Measurements from ENCODE around the gene MLF1.
"Not testable (repeated sequence)": the region's sequence is repeated elsewhere in the genome, so short reads cannot be mapped to it uniquely, and the experiment has no call there.

The MLF1 gene, protein sequence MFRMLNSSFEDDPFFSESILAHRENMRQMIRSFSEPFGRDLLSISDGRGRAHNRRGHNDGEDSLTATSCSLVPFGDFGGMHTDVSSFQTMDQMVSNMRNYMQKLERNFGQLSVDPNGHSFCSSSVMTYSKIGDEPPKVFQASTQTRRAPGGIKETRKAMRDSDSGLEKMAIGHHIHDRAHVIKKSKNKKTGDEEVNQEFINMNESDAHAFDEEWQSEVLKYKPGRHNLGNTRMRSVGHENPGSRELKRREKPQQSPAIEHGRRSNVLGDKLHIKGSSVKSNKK

DNA sequence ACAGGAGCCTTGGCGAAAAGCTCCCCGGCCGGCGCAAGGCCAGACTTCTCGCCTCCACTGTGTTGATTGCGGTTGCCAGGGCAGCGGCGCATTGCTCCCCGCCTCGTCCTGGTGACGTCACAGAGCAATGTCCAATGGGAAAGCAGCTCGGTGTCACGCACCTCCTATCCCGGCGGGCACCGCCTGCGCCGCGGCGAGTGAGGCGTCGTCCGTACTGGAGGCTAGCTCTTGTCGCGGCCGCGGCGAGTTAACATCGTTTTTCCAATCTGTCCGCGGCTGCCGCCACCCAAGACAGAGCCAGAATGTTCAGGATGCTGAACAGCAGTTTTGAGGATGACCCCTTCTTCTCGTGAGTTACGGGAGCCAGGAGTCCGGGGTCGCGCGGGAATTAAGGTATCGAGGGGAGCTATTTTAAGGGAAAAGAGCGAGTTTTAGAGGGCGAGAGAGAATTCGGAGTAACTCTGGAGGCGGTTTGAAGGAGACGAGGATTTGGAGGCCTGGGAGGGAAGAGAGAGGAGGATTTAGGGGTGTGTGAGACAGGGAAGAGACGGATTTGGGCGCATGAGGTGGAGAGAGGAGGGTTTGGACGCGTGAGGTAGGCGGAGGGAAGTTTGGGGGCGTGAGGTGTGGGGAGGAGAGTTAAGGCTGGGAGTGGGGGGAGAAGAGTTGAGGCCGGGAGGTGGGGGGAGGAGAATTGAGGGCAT, at the start of gene MLF1:
TSS of gene MLF1 (plus strand) at position 196 of the 704 bp plus-strand sequence. CDS start at position 303, 107 bp downstream.
- no peak for DNase-seq

DNA sequence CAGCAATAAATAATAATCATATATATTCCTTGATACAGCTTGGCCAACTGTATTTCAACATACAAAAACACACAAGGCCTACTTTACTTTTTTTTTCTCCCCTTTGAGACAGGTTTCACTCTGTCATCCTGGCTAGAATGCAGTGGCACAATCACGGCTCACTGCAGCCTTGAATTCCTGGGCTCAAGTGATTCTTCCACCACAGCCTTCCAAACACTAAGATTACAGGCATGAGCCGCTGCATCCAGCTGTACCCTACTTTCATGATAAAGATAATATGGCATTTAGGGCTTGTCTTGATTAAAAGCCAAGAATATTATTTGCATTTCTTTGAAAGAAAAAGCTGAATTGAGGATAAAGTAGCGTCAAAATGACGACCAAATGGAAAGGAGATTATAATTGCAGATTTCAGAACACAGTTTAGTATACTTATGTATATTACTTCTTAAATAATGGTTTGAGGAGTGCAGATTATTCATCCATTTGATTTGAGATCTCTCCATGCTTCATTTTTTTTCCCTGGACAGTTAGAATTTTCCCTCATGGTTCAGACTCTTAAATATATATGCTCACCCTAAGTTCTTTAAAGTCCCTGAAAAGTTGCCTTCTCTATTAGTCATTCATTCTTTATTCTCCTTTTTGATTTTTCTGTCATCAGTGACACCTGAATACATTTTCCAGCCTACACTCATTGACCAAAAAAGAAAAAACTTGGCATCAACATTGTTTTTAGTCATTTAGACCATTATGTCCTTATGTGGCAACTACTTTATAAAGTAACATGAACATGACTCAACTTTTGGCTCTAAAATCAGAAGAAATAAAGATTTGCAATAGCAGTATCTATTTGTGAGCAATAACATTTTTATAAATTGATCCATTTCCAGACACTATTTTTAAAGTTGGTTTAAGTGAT, 48.5 kb upstream of the MLF1 start:
- no peak for DNase-seq

DNA sequence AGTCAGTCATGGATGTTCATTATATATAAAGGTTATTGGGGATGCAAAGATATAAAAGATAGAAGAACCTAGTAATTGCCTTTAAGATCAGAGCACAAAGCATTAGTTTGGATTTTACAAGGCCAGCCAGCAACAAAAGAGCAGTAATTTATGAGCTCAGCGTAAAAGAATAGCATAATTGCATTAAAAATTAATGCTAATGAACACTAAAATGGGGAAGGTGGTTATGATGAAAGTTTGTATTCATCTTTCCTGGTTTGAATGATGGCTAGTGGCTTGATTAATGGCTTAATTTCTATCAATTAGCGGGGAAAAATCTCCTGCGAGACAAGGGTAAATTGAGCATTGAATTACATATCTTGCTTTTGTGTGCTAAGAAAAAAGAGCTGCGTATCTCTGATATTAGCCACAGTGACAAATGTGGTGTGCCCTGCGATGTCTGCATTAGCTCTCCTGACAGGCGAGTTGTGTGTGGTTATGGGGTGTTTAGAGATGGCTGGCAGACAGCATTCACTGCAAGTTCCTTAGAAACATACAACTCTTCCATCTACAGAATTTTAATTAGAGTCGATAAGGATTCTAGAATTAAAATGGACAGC, 42.8 kb upstream of the MLF1 start:
- no peak for DNase-seq

DNA sequence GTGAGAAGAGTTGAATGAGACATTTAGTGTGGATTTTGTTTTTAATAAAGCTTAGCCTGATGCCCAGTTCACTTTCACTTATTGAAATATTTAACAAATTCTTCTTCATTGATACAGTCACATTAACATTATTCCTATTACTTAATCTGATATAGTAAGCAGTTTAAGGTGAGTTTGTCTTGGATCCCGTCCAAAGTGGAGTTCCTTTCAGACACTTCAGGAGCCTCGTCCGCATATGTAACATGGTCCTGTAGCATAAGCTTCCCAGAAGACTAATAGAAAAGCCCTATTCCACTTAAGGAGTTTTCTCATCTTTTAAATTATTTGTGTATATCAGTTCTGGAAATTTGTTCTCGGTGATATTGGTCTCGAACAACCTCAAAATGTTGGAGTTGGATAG, 39.7 kb upstream of the MLF1 start:
- DNase-seq = no peak

DNA sequence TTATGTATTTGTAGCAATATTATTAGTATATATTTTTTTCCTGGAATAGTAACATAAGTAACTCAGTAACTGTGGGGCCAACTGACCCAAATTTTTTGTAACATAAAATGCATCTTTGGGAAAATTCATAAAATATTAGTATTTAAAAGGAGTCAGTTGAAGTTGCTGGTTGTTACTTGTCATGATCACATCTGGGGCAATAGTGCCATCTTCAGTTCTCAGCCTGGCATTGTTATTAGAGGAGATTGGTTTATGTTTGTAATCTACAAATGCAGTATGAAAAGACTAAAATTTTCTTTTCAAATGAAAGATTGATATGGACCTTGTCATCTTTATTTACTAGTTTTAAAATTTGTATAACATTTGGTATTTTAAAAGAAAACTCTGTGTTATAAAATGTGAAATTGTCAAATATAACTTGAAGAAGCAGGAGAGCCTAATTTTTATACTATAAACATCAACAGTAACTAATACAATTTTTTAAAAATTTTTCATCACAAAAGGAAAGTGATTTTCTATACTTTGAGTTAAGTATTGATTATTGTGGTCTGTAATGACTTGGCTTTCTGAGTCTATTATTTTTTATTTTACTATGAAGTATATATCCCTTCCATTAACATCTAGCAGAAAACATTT, 38.8 kb upstream of the MLF1 start:
- DNase-seq = no peak

DNA sequence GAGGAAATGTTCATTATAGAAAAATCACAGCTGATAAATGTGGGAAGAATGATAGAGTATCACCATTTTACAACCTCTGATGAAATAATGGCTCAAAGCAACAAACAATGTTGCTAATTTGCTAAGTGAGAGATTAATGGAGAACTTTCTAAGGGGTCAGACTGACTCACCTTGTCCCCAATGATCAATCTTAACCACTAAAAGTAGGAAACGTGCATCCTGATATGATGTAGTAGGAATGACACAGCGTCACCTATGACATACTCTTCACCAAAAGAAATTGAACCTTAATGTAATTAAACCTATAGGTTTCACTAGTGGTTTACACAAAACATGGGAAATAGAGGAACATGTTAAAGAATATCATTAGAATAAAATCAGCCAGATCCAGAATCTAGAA, 35.1 kb upstream of the MLF1 start:
- no peak for DNase-seq

DNA sequence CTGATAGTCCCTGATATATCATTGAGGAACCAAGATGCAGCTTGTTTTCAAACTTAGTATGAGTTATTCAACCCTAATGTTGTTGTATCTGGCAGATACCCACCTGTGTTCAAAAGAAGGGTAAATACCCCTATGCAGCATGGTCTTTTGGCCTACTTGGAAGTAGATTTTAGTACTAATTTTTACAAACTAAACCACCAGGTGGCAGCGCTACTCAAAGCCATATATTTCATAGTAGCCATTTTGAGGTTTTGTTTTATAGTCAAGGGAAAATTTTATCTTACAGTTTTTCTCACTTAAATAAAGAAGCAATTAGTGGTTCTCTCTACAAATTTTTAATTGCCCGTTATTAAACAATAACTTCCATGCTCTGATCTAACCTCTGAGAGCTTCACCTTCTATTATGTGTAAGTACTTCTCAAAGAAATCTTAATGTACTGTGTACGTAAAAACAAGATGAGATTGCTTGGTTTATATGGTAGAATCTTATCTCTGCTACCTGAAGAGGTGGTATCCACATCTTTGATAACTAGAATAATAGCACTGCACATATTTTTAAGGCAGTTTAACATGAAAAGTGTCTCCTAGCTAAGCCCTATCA, 31.5 kb upstream of the MLF1 start:
- DNase-seq = no peak

DNA sequence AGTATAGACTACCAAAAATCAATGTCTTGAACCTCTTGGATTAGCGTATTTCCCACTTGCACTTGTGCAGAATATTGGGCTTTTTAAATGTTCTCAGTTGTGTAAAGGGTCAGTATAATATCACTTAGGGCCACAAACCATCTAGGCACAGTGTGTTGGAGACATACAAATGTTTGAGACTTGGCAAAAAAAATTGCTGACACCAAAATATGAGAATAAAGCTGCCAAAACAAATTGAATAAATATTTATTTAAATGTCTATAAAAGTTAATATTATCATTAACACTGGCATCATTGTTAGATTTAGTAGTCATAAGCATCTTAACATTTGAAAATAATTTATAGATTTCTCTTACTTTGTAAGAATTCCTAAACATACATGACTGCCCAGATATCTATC, 30.9 kb upstream of the MLF1 start:
- no peak for DNase-seq

DNA sequence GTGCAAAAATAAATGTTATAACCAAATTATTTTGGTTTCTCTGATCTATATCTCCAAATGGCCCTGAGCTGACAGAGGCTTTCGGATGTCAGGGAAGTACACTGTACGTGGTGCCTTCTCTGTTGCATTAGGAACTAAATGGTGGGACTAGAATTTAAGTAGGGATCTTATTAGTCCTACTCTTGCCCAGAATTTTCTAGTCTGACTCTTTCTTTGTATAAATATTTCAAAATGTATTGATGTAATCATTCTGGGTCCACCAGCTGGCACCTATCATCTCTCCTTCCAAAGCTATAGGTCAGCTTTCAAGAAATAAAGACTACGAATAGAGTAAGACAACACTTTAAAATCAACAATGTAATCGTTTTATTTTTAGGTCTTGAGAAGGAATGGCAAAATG, 22.3 kb upstream of the MLF1 start:
- DNase-seq = no peak

DNA sequence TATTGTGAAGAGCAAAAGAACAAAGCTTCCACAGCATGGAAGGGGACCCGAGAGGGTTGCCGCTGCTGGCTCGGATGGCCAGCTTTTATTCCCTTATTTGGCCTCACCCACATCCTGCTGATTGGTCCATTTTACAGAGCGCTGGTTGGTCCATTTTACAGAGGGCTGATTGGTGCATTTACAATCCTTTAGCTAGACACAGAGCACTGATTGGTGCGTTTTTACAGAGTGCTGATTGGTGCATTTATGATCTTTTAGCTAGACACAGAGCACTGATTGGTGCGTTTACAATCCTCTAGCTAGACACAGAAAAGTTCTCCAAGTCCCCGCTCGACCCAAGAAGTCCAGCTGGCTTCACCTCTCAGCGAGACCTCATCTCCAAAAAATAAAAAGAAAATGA, 21.1 kb upstream of the MLF1 start:
- DNase-seq = not testable (repeated sequence)

DNA sequence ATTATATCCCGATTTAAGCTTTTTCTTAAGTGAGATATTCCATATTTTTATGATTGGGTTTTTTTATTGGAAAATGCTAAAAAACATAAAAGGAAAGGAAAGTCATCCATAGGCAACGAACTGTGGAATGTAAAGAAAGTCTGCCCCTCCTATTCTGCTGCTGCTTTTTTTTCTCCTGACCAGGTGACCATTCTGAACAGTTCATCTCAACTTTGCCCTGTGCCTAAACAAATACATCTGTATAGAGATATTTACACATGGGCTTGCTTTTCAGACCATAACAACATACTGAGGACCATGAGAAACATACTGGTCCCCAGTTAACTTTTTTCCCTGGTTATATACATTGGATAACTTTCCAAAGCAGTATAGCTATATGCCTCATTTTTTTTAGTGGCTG, 18.9 kb upstream of the MLF1 start:
- DNase-seq = no peak

DNA sequence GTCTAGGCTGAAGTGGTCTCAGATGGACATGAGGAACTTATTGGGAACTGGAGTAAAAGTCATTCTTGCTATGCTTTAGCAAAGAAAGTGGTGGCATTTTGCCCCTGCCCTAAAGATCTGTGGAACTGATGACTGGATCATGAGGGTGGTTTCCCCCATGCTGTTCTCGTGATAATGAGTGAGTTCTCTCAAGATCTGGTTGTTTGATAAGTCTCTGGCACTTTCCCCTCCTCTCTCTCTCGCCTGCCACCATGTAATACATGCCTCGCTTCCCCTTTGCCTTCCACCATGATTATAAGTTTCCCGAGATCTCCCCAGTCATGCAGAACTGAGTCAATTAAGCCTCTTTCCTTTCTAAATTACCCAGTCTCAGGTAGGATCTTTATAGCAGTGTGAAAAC, 11.5 kb upstream of the MLF1 start:
- no peak for DNase-seq

DNA sequence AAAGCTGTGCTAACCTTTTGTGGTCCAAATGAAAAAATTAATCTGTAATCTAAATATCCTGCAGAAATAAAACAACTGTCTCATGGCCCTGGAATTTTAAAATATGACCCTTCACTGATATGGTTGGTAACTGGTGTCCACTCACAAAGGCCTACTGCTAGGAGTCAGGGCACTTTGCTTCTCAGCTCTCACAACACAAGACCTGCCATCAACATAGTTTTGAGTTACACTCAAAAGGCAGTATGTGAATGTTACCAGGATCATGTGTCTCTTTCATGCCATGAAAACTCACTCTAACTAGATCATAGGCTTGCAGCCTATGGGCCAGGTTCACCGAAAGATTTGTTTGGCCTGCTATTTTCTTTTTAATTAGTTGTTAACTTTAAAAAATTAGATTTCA, 10.0 kb upstream of the MLF1 start:
- no peak for DNase-seq

DNA sequence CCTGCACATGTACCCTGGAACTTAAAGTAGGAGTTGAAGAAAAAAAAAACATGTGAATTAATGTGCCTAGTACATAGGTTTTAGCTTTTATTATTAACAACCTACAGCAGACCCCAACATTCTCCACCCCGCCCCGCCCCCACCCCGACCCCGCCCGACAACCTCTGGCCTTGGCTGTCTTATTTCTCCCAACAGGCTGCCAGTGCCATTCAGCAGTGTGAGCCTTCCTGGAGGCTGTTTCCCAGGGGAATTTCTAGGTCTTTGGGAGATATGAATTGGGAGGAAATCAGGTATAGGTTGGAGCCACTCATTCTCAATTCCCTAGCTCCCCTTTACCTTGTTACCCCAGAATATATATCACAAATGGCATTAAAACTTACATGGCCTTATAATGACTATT, 8.3 kb upstream of the MLF1 start:
- DNase-seq = no peak

DNA sequence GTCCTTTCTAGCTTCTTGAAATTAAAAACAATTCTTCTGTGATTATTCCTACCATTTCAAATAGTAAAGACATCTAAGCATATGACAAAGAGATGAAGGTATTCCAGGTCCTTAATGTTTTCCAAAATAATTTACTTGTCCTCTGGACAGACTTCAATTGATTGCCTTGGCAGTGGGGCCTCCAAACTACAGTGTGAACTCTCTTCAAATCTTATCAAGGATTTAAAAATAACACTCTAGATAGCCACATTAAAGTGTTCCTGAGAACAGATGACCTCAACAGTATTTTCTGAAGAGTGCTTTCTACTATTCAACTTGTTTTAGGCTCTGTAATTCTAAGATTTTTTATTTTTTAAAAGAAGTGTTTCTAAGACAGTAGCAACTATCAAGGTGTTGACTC, 7.9 kb upstream of the MLF1 start:
- no peak for DNase-seq

DNA sequence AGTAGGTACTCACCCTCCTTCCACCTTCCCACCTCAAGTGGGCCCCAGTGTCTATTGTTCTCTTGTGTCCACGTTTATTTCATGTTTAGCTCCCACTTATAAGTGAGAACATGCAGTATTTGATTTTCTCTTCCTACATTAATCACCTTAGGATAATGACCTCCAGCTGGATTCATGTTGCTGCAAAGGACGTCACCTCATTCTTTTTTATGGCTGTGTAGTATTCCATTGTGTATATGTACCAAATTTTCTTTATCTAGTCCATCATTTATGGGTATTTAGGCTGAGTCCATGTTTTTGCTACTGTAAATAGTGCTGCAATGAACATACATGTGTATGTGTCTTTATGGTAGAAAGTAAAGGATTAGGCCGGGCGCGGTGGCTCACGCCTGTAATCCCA, 5.9 kb upstream of the MLF1 start:
- no peak for DNase-seq

DNA sequence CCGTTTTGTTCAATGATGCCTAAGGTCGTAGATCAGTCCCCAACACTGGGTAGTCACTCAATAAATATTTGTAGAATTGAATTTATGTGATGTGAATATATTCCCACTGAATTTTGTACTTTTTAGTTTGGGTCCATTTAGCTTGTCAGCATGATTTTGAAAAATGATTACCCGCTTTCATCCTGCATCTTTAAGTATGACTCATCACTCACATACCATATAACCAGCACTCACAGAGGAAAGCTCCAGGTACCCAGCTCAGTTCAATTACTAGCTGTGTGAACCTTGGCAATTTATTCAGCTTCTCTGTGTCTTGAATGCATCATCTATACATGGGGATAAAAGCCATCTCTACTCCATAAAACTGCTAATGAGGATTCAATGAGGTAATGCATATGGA, 2.2 kb upstream of the MLF1 start:
- DNase-seq = no peak

DNA sequence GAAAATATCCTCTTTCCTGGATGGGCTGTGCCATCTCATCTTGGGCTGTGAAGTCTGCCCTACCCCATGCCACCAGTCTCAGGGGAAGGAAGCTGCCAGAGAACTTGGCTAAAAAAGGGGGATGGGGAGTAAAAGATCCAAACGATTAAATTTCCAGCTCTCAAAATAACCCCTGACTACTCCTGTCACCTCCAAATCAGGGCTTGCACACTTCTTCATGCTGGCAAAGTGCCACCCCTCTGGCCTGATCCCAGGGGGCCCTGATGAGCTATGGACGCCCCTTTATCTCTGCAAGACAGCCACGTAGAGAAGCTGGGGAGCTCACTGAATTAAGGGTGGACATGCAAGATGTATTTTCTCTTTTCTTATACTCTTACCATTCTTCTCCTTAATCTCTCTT, 1.2 kb upstream of the MLF1 start:
- DNase-seq = no peak

DNA sequence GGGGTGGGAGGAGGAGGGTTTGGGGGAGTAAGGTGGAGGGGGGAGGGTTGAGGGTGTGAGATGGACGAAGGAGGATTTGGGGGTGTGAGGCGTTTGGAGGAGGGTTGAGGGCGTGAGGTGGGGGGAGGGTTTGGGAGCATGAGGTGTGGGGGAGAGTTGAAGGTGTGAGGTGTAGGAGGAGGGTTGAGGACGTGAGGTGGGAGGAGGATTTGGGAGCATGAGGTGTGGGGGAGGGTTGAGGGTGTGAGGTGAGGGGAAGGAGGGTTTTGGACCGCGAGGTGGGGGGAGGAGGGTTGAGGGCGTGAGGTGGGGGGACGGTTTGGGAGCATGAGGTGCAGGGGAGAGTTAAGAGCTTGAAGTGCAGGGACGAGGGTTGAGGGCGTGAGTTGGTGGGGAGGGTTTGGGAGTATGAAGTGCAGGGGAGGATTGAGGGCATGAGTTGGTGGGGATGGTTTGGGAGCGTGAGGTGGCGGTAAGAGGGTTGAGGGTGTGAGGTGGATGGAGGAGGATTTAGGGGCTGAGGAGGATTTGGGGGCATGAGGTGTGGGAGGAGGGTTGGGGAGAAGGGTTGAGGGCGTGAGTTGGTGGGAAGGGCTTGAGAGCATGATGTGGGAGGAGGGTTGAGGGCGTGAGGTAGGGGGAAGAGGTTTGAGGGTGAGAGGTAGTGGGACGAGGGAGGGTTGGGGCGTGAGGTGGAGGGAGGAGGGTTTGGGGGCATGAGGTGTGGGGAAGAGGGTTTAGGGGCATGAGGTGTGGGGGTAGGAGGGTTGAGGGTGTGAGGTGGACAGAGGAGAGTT, 1.2 kb downstream of the MLF1 start:
- DNase-seq = no peak

DNA sequence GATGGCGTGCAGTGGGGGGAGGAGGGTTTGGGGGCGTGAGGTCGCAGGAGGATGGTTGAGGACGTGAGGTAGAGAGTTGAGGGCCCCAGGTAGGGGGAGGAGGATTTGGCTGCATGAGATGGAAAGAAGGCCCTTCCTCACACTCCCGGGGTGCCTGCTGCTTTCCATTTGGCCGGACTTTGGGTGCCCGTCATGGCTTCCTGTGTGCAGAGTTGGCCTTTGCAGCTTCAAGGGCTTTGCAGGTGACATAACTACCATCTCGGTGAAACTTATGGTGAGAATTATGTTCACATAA, 1.7 kb downstream of the MLF1 start:
- no peak for DNase-seq

DNA sequence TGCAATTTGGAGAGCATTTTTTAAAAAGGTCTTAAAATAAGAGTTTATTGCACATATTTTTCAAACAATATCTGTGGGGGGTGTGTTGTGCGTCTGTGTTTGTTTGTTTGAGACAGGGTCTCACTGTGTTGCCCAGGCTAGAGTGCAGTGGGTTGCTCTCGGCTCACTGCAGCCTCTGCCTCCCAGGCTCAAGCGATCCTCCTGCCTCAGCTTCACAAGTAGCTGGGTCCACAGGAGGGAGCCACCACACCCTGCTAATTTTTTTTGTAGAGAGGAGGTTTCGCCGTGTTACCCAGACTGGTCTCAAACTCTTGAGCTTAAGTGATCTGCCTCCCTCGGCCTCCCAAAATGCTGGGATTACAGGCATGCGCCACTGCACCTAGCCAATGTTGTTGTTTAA, 2.7 kb downstream of the MLF1 start:
- no peak for DNase-seq

DNA sequence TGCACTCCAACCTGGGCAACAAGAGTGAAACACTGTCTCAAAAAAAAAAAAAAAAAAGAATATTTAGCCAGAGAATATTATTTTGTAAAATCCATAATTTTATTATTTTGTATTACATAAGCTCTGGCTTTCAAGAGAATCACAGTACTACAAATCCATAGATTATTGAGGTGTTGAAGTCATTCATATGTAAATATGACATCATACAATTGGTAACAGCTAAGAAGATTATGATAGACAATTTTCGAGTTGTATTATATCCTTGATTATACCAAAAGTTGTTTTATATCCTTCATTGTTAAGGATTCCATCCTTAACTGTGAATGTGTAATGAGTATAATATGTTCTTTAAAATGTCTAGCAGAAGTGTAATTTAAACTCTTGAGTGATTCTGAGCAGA, 3.7 kb downstream of the MLF1 start:
- DNase-seq = no peak
